ENCODE data around the gene FABP3. TPM values are rescaled to one million over a fixed set of nuclear protein-coding genes. Genes with fewer than 3 reads are reported as not detected.

FABP3 gene
- total RNA-seq, 1 experiment from 2014 or later = not detected

GRCh38 chr1:31372051-31372450 lies 825 bp downstream of the FABP3 start:
- no peak for DNase-seq (ENCODE audit: low read depth)

GRCh38 chr1:31371121-31371959 lies 1.5 kb downstream of the FABP3 start:
- no peak for DNase-seq (ENCODE audit: low read depth)

GRCh38 chr1:31370565-31370964 lies 2.3 kb downstream of the FABP3 start:
- no peak for DNase-seq (ENCODE audit: low read depth)

GRCh38 chr1:31370021-31370420 lies 2.9 kb downstream of the FABP3 start:
- DNase-seq (ENCODE audit: low read depth) = no peak

- DNase-seq (ENCODE audit: low read depth) = no peak
These were observed 4.2 kb downstream of the FABP3 start for GRCh38 chr1:31368611-31369107.

GRCh38 chr1:31366796-31367195 lies 6.1 kb downstream of the FABP3 start:
- DNase-seq (ENCODE audit: low read depth) = no peak

GRCh38 chr1:31364561-31365250 lies 8.2 kb downstream of the FABP3 start:
- no peak for DNase-seq (ENCODE audit: low read depth)

- DNase-seq (ENCODE audit: low read depth) = no peak
These were observed 10.8 kb downstream of the FABP3 start for GRCh38 chr1:31362032-31362431.

GRCh38 chr1:31361607-31362006 lies 11.3 kb downstream of the FABP3 start:
- no peak for DNase-seq (ENCODE audit: low read depth)

- no peak for DNase-seq (ENCODE audit: low read depth)
These were observed 16.4 kb downstream of the FABP3 start for GRCh38 chr1:31356427-31356826.

- no peak for DNase-seq (ENCODE audit: low read depth)
These were observed 18.6 kb downstream of the FABP3 start for GRCh38 chr1:31354283-31354682.

- DNase-seq (ENCODE audit: low read depth) = no peak
These were observed 24.4 kb downstream of the FABP3 start for GRCh38 chr1:31348449-31348848.

- no peak for DNase-seq (ENCODE audit: low read depth)
These were observed 26.1 kb downstream of the FABP3 start for GRCh38 chr1:31346785-31347184.

- no peak for DNase-seq (ENCODE audit: low read depth)
These were observed 27.2 kb downstream of the FABP3 start for GRCh38 chr1:31345635-31346034.

GRCh38 chr1:31344503-31344902 lies 28.4 kb downstream of the FABP3 start:
- no peak for DNase-seq (ENCODE audit: low read depth)

GRCh38 chr1:31336687-31337467 lies 36.0 kb downstream of the FABP3 start:
- no peak for DNase-seq (ENCODE audit: low read depth)

- no peak for DNase-seq (ENCODE audit: low read depth)
These were observed 37.9 kb downstream of the FABP3 start for GRCh38 chr1:31335007-31335406.

- no peak for DNase-seq (ENCODE audit: low read depth)
These were observed 45.5 kb downstream of the FABP3 start for GRCh38 chr1:31327381-31327780.

- DNase-seq (ENCODE audit: low read depth) = no peak
These were observed 46.4 kb downstream of the FABP3 start for GRCh38 chr1:31326461-31326860.

GRCh38 chr1:31324992-31325391 lies 47.9 kb downstream of the FABP3 start:
- DNase-seq (ENCODE audit: low read depth) = no peak

GRCh38 chr1:31324093-31324492 lies 48.8 kb downstream of the FABP3 start:
- DNase-seq (ENCODE audit: low read depth) = no peak

GRCh38 chr1:31318146-31318545 lies 54.7 kb downstream of the FABP3 start:
- no peak for DNase-seq (ENCODE audit: low read depth)
